ENCODE results near the gene MPZL2. TPM values are rescaled to one million over a fixed set of nuclear protein-coding genes. Genes with fewer than 3 reads are reported as not detected.
A peak's percentile ranks its signal among the peaks of the same experiment; 100 is the strongest.

MPZL2 gene
- total RNA-seq, 4 donors from 2014 or later, result 6.6 to 31.6 (median 13.9) TPM

DNA sequence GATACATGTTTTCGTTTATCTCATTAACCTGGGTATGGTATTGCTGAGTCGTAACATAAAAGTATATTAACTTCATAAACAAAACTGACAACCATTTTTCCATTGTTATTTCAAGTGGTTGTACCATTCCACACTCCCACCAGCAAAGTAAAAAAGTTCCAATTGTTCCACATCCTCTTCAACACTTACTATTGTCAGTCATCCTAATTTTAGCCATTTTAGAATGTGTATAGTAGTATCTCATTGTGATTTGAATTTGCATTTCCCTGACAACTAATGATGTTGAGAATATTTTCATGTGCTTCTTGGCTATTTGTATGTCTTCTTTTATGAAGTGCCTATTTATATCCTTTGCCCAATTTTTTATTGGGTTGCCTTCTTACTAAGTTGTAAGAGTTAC lies 30.0 kb upstream of the MPZL2 start:
- WGBS, result 94% methylated on average over 2 of the region's 2 CpGs
- no peak overlapping the region for H3K4me3 ChIP-seq
- peaks cover 0 to 20% (median 0%) of the 10 kb centered on the region in 4 donors for H3K27me3 ChIP-seq
- TF ChIP-seq POLR2A (IDR thresholded peaks at IDR 0.05; ENCODE audit: low read depth) (no peak), EP300 (IDR thresholded peaks at IDR 0.05) (no peak)
- TF ChIP-seq, protein P1, sequence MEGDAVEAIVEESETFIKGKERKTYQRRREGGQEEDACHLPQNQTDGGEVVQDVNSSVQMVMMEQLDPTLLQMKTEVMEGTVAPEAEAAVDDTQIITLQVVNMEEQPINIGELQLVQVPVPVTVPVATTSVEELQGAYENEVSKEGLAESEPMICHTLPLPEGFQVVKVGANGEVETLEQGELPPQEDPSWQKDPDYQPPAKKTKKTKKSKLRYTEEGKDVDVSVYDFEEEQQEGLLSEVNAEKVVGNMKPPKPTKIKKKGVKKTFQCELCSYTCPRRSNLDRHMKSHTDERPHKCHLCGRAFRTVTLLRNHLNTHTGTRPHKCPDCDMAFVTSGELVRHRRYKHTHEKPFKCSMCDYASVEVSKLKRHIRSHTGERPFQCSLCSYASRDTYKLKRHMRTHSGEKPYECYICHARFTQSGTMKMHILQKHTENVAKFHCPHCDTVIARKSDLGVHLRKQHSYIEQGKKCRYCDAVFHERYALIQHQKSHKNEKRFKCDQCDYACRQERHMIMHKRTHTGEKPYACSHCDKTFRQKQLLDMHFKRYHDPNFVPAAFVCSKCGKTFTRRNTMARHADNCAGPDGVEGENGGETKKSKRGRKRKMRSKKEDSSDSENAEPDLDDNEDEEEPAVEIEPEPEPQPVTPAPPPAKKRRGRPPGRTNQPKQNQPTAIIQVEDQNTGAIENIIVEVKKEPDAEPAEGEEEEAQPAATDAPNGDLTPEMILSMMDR (IDR thresholded peaks at IDR 0.05), result no peak
- intact Hi-C loops (cut with DNase I), result loop anchor here (5.0 kb wide), 1 partner anchor 97 kb away; no protein-coding TSS in a partner anchor
- H3K27ac ChIP-seq (replicated peaks in 1 of 4), result no peak overlapping the region
- H3K36me3 ChIP-seq, result no peaks in the 10 kb centered on the region
- H3K4me1 ChIP-seq, result no peaks in the 10 kb centered on the region
- no peak for DNase-seq (ENCODE audit: extremely low spot score)
- H3K9me3 ChIP-seq, result no peaks in the 10 kb centered on the region

DNA sequence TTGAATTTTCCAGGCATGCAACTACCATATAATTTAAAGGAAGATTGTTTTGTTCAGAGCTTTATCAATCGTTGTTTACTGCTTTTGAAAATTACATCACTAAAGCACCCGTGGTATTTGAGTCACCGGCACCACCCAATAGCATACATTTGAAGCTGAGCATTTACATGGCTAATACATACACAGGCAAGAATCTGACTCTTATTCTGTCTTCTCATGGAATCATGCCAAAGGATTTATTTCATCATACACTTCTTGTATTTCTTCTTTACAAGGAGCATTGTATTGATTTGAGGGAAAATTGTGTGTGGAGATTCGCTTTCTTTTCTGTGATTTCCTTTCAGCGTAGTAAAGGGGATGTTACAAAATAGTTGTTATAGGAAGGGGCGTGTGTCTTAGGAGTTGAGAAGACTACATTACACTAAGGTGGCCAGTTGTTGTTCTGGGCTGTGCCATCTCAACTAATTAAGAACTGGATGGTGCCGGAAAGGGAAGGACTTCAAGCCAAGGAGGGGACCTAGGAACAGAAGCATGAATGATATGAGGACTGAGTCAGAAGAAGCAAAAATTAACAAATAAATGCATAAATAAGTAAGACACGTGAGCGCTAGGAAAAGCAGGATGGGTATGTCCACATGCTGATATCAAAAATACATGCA lies 27.5 kb upstream of the MPZL2 start:
- Histone ChIP-seq H3K4me1 (no peaks in the 10 kb centered on the region), H3K36me3 (no peaks in the 10 kb centered on the region), H3K9me3 (no peaks in the 10 kb centered on the region), H3K27me3 (peaks cover 0 to 20% (median 0%) of the 10 kb centered on the region in 4 donors), H3K27ac (replicated peaks in 1 of 4) (no peak overlapping the region), H3K4me3 (no peak overlapping the region)
- DNase-seq (ENCODE audit: extremely low spot score), result no peak
- TF ChIP-seq POLR2A (IDR thresholded peaks at IDR 0.05; ENCODE audit: low read depth) (no peak), EP300 (IDR thresholded peaks at IDR 0.05) (no peak), POLR2AphosphoS5 (IDR thresholded peaks at IDR 0.05) (no peak)
- TF ChIP-seq, protein P1 (IDR thresholded peaks at IDR 0.05), result no peak
- 67% methylated on average over 9 of the region's 9 CpGs for WGBS
- intact Hi-C loops (cut with DNase I), result loop anchor here (5.0 kb wide), 1 partner anchor 94 kb away; no protein-coding TSS in a partner anchor

DNA sequence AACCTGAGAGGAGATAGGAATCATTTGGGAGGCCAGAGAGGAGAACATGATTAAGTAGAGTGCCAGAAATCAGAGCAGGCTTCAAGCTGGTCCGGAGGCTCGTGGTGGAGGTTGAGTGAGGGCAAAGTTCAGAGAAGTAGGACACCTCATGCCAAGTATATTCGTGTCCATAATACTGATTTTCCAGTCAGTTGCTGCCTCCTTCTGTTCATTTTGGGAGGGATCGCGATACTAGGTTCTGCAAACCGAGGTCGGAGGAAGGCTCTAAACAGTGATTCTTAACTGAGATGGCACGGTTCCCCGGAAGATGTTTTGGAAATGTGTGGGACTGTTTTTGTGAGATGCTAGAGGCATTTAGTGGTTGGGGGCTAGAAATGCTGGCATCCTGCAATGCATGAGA lies 26.8 kb upstream of the MPZL2 start:
- Histone ChIP-seq H3K27ac (replicated peaks in 1 of 4) (no peak overlapping the region), H3K9me3 (no peaks in the 10 kb centered on the region), H3K4me1 (no peaks in the 10 kb centered on the region), H3K36me3 (no peaks in the 10 kb centered on the region), H3K4me3 (no peak overlapping the region), H3K27me3 (peaks cover 0 to 20% (median 0%) of the 10 kb centered on the region in 4 donors)
- TF ChIP-seq, protein P1 (IDR thresholded peaks at IDR 0.05), result peak in 2 of 3 experiments; percentile 11 to 26
- no peak for TF ChIP-seq EP300 (IDR thresholded peaks at IDR 0.05)
- DNase-seq (ENCODE audit: extremely low spot score), result no peak
- WGBS, result 27% methylated on average over 9 of the region's 9 CpGs
- intact Hi-C loops (cut with DNase I), result loop anchor here (5.0 kb wide), 1 partner anchor 94 kb away; no protein-coding TSS in a partner anchor

DNA sequence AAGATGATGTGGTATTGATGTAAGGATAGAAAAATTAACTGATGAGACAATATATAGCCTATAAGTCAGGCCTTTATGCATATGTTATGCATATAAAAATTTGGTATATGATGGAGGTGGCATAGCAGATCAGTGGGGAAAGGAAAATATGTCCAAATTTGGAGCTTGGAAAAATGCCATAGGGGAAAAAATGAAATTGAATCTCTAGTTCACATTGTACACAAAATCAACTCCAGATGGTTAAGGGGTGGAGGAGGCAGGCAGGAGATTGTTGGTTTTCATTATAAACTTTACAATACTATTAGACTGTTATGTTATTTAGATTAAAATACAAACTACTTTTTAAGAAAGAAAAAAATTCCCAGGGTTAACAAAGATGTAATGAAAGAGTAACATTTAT lies 25.3 kb upstream of the MPZL2 start:
- H3K9me3 ChIP-seq, result no peaks in the 10 kb centered on the region
- intact Hi-C loops (cut with DNase I), result no loop called here
- H3K4me1 ChIP-seq, result no peaks in the 10 kb centered on the region
- no peak overlapping the region for H3K27ac ChIP-seq (replicated peaks in 1 of 4)
- H3K27me3 ChIP-seq, result peaks cover 0 to 20% (median 0%) of the 10 kb centered on the region in 4 donors
- no peak for DNase-seq (ENCODE audit: extremely low spot score)
- H3K4me3 ChIP-seq, result no peak overlapping the region
- TF ChIP-seq, protein P1 (IDR thresholded peaks at IDR 0.05), result no peak
- no peak for TF ChIP-seq POLR2A (IDR thresholded peaks at IDR 0.05; ENCODE audit: low read depth)
- no peak for TF ChIP-seq POLR2AphosphoS5 (IDR thresholded peaks at IDR 0.05)
- TF ChIP-seq EP300 (IDR thresholded peaks at IDR 0.05), result no peak
- no peaks in the 10 kb centered on the region for H3K36me3 ChIP-seq

DNA sequence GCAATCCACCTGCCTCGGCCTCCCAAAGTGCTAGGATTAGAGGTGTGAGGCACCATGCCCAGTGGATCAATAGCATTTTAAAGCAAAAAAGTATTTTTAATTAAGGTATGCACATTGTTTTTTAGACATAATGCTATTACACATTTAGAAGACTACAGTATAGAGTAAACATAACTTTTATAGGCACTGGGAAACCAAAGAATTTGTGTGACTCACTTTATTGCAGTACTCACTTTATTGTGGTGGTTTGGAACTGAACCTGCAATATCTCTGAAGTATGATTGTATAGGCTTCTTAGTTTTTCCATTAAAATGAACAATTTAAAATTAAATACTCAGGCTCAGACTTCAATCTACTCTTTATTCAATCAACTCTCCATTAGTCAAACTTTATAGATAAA lies 22.9 kb upstream of the MPZL2 start:
- WGBS, result 87% methylated on average over 1 of the region's 1 CpG
- TF ChIP-seq EP300 (IDR thresholded peaks at IDR 0.05), result no peak
- intact Hi-C loops (cut with DNase I), result no loop called here

More for the DNA sequence above, 22.9 kb upstream of the MPZL2 start:
- Histone ChIP-seq H3K4me3 (no peak overlapping the region), H3K27ac (replicated peaks in 1 of 4) (no peak overlapping the region), H3K27me3 (peaks cover 0 to 9% (median 0%) of the 10 kb centered on the region in 4 donors), H3K9me3 (no peaks in the 10 kb centered on the region), H3K36me3 (no peaks in the 10 kb centered on the region), H3K4me1 (no peaks in the 10 kb centered on the region)
- no peak for DNase-seq (ENCODE audit: extremely low spot score)
